Glomerular endothelial cell (primary cell): ENCODE measurements around the gene TFG. TPM values are rescaled to one million over a fixed set of nuclear protein-coding genes. Genes with fewer than 3 reads are reported as not detected.

Experiments used
- DNase-seq: peaks from one replicate; pipeline ENCODE4 v3.0.0-alpha.2; 2011; ENCODE audit warnings: low read depth, low spot score; ENCODE audit errors: extremely low read depth
- total RNA-seq: library from RNA; depleted of rRNA; stranded (reverse); fragments of >200 nt; gene quantifications from 2 replicates; pipeline ENCODE4 v1.2.3, GENCODE V29; 2015

The TFG gene
- total RNA-seq, 1 donor from 2014 or later = 127 TPM

- no peak for DNase-seq
Measured at GRCh38 chr3:100703865-100704264, 5.4 kb upstream of the TFG start.

GRCh38 chr3:100706365-100706764 lies 2.9 kb upstream of the TFG start:
- DNase-seq = no peak

- DNase-seq = no peak
Measured at GRCh38 chr3:100708644-100708988, 678 bp upstream of the TFG start.

DNA sequence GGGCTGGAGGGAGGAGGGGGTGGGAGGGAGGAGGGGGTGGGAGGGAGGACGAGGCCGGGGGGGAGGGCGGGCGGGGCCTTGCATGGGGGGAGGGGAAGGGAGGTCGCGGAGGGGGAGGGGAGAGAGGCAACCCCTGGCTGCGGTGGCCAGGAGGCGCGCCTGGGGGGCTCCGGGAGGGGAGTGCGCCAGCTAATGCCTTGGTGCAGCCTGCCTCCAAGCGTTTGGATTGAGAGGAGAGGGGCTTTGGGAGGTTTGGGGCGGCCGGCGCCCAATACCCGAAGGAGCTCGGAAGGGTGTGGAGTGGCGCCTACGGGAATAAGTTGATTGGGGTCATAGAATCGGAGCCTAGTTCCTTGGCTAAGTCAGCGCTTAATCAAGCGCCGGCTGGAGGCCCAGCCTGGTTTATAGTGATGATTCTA lies 557 bp downstream of the TFG start:
- DNase-seq = no peak

- peak; percentile 12 for DNase-seq
Measured at GRCh38 chr3:100710261-100710968, 1.1 kb downstream of the TFG start.

DNA sequence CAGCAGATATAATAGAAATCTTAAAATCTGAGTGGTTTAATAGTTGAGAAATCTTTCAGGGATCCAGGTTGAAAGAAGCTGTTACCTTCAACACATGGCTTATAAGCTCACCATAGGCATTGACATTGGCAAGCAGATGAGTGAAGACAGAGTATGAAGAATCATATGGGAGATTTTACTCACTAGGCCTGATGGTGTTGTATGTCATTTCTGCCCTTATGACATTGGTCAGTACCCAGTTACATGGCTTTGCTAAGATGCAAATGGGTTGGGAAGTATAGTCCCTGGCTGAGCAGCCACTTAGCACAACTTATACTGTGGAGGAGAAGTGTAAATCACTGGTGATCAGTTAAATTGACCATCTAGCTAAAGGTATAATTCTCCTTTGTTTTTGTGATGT lies 5.9 kb downstream of the TFG start:
- no peak for DNase-seq

GRCh38 chr3:100717063-100717462 lies 7.8 kb downstream of the TFG start:
- no peak for DNase-seq

GRCh38 chr3:100717637-100718487 lies 8.6 kb downstream of the TFG start:
- no peak for DNase-seq

DNA sequence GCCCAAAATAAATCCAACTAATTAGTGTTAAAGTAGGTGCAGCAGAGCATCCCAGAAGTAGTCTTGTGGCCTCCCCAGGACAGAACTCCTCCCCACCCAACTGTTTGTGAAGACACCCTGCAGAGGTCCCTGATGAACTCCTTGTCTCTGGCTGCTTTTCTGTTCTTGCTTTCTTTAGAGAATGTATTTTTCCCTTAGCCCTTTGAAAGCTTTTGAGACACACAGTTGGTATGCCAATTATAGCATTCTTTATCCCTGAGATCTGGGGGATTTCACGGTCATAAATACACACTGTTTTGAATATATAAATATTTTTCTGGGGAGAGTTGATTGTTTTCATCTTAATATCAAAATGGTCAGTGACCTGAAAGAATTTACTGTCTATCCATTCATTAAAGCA lies 9.8 kb downstream of the TFG start:
- DNase-seq = no peak

GRCh38 chr3:100720426-100720825 lies 11.1 kb downstream of the TFG start:
- no peak for DNase-seq

- no peak for DNase-seq
Measured at GRCh38 chr3:100725935-100726513, 16.7 kb downstream of the TFG start.

GRCh38 chr3:100726706-100727105 lies 17.4 kb downstream of the TFG start:
- DNase-seq = no peak

- DNase-seq = no peak
Measured at GRCh38 chr3:100730524-100730923, 21.2 kb downstream of the TFG start.

- no peak for DNase-seq
Measured at GRCh38 chr3:100732435-100732834, 23.1 kb downstream of the TFG start.

DNA sequence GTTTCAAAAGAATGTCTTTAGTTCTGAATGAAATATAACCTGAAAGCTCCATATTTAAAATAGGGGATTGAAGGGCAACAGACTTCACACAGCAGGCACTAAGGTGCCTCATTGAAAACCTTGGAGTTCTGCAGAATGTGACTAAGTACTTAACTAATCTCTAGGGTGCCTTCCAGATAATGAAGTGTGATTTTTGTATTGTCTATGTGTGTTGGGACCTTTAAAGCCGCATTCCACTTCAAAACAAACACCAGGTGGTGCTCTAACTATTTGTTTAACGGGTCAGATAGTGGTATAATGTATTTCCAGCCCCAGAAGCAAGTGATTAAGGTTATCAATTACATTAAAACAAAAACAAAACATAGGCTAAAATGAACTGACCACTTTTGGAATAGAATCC lies 28.0 kb downstream of the TFG start:
- no peak for DNase-seq

- no peak for DNase-seq
Measured at GRCh38 chr3:100740207-100740606, 30.9 kb downstream of the TFG start.

- no peak for DNase-seq
Measured at GRCh38 chr3:100743535-100743934, 34.2 kb downstream of the TFG start.

DNA sequence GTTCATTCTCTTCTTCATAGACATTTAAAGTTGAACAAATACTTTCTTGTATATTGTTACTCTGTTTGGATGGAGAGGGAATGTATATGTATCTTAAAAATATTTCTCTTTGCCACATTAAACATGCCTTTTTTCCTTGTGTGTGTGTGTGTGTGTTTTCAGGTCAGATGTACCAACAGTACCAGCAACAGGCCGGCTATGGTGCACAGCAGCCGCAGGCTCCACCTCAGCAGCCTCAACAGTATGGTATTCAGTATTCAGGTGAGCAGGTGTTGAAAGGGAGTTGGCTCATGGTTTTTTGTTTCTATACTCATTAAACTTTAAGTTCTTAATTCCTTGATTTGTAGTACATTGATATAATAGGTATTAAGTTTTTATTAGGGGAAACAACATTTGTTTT lies 35.4 kb downstream of the TFG start:
- DNase-seq = no peak

DNA sequence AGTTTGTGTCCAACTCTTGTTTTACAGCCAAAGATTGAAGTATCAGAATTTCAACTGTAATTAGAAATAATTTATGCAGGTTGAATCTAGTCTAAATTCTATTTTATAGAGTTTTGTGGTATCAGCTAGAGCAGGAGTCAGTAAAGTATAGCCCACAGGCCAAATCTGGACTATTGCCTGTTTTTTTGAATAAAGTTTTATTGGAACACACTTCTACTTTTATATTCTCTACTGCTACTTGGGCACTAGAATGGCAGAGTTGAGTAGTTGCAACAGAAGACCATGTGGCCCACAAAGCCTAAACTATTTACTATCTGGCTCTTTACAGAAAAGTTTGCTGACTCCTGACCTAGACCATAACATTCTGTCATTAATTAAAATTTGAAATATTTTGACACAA lies 36.3 kb downstream of the TFG start:
- DNase-seq = no peak

- DNase-seq = no peak
Measured at GRCh38 chr3:100746092-100746491, 36.8 kb downstream of the TFG start.

DNA sequence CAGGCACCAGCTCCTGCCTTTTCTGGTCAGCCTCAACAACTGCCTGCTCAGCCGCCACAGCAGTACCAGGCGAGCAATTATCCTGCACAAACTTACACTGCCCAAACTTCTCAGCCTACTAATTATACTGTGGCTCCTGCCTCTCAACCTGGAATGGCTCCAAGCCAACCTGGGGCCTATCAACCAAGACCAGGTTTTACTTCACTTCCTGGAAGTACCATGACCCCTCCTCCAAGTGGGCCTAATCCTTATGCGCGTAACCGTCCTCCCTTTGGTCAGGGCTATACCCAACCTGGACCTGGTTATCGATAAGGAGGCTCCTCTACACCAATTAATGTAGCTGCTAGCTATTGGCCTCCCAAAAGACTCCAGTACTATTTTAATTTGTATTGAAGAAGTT lies 38.9 kb downstream of the TFG start:
- no peak for DNase-seq

DNA sequence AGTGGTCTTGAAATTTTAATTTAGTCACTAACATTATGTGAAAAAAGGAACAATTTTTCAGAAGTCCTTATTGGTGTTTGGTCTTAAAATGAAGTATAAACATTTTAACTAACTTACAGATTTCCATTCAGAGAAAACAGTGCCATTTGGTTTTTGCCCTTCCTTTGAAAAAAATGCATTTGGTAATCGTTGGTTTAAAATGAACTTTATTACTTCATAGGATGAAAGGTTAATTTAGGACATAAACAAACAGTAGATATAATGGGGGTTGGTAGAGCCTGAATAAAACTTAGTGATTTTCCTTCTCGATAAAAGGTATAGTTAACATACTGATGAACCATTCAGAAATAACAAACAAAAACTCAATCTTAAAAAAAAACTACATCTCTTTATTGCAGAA lies 39.7 kb downstream of the TFG start:
- no peak for DNase-seq
